Measurements from ENCODE around the gene PRR30. TPM values are rescaled to one million over a fixed set of nuclear protein-coding genes. Genes with fewer than 3 reads are reported as not detected.

The PRR30 gene
- total RNA-seq, 1 donor from 2014 or later: not detected

- Mint-ChIP-seq H3K4me3 (no peak overlapping the region), H3K4me1 (no peaks in the 10 kb centered on the region), H3K9me3 (no peaks in the 10 kb centered on the region), H3K27ac (ENCODE audit: unreplicated experiment) (no peak overlapping the region), H3K27me3 (ENCODE audit: low read depth) (no peaks in the 10 kb centered on the region), H3K36me3 (ENCODE audit: low read depth) (no peaks in the 10 kb centered on the region)
- TF ChIP-seq CTCF (conservative IDR thresholded peaks at IDR 0.05): no peak
- DNase-seq (ENCODE audit: low read depth, low spot score): no peak
Observed at GRCh38 chr2:27152796-27153464, 13.7 kb upstream of the PRR30 start.

- Mint-ChIP-seq H3K4me3 (no peak overlapping the region), H3K27ac (ENCODE audit: unreplicated experiment) (peak overlapping the region; percentile 19), H3K9me3 (no peaks in the 10 kb centered on the region), H3K4me1 (no peaks in the 10 kb centered on the region), H3K27me3 (ENCODE audit: low read depth) (no peaks in the 10 kb centered on the region), H3K36me3 (ENCODE audit: low read depth) (no peaks in the 10 kb centered on the region)
- no peak for TF ChIP-seq CTCF (conservative IDR thresholded peaks at IDR 0.05)
- DNase-seq (ENCODE audit: low read depth, low spot score): no peak
Observed at GRCh38 chr2:27152102-27152795, 13.0 kb upstream of the PRR30 start.

GRCh38 chr2:27150639-27151230, 11.5 kb upstream of the PRR30 start:
- no peaks in the 10 kb centered on the region for H3K36me3 Mint-ChIP-seq (ENCODE audit: low read depth)
- no peak for DNase-seq (ENCODE audit: low read depth, low spot score)
- no peak overlapping the region for H3K27ac Mint-ChIP-seq (ENCODE audit: unreplicated experiment)

GRCh38 chr2:27149570-27150405, 10.6 kb upstream of the PRR30 start:
- Mint-ChIP-seq H3K27ac (ENCODE audit: unreplicated experiment) (no peak overlapping the region), H3K4me3 (no peak overlapping the region), H3K4me1 (no peaks in the 10 kb centered on the region), H3K36me3 (ENCODE audit: low read depth) (no peaks in the 10 kb centered on the region), H3K9me3 (no peaks in the 10 kb centered on the region), H3K27me3 (ENCODE audit: low read depth) (peaks cover 2% of the 10 kb centered on the region)
- TF ChIP-seq CTCF (conservative IDR thresholded peaks at IDR 0.05): no peak
- no peak for DNase-seq (ENCODE audit: low read depth, low spot score)

More at GRCh38 chr2:27150639-27151230, 11.5 kb upstream of the PRR30 start:
- Mint-ChIP-seq H3K4me3 (no peak overlapping the region), H3K4me1 (no peaks in the 10 kb centered on the region), H3K27me3 (ENCODE audit: low read depth) (no peaks in the 10 kb centered on the region), H3K9me3 (no peaks in the 10 kb centered on the region)
- TF ChIP-seq CTCF (conservative IDR thresholded peaks at IDR 0.05): no peak

- Mint-ChIP-seq H3K36me3 (ENCODE audit: low read depth) (no peaks in the 10 kb centered on the region), H3K4me1 (no peaks in the 10 kb centered on the region), H3K27ac (ENCODE audit: unreplicated experiment) (no peak within 1 kb of the TSS), H3K4me3 (no peak within 1 kb of the TSS), H3K27me3 (ENCODE audit: low read depth) (peaks cover 9% of the 10 kb centered on the region), H3K9me3 (no peaks in the 10 kb centered on the region)
- DNase-seq (ENCODE audit: low read depth, low spot score): no peak
- TF ChIP-seq CTCF (conservative IDR thresholded peaks at IDR 0.05): no peak
Observed at GRCh38 chr2:27148801-27149439, 9.7 kb upstream of the PRR30 start, which contains the start of gene TCF23. Gene TCF23 (plus strand): TSS chr2:27149004. CDS start chr2:27149134, 130 bp downstream.
